Astrocyte (in vitro differentiated cells and primary cell): ENCODE measurements around the gene PYGB. TPM values are rescaled to one million over a fixed set of nuclear protein-coding genes. Genes with fewer than 3 reads are reported as not detected.

Experiments
- DNase-seq: peaks from one replicate; pipeline ENCODE4 v3.0.0-alpha.2; 2010; ENCODE audit warnings: low read depth
- FAIRE-seq: peaks from 2 replicates; lab custom pipeline; 2011; peaks lifted over from hg19 to GRCh38; lab: Jason Lieb, UNC
- H2AFZ ChIP-seq: 2 replicates; pipeline ENCODE4 v1.6.0; 2012; ENCODE audit warnings: low read depth, low read length, inconsistent platforms
- H3K27ac ChIP-seq: 2 replicates; pipeline ENCODE4 v1.5.1; 2011; ENCODE audit warnings: low read depth, low read length, inconsistent platforms
- H3K27me3 ChIP-seq: 2 replicates; pipeline ENCODE4 v1.6.0; 2011; ENCODE audit warnings: low read length, inconsistent platforms; ENCODE audit not compliant: insufficient read depth
- H3K36me3 ChIP-seq: 2 replicates; pipeline ENCODE4 v1.5.1; 2011; ENCODE audit warnings: low read length, inconsistent platforms; ENCODE audit not compliant: insufficient read depth
- H3K4me1 ChIP-seq: 2 replicates; pipeline ENCODE4 v1.5.1; 2011; ENCODE audit warnings: low read length, inconsistent platforms; ENCODE audit not compliant: insufficient read depth
- H3K4me2 ChIP-seq: 2 replicates; pipeline ENCODE4 v1.6.0; 2012; ENCODE audit warnings: low read length, inconsistent platforms
- H3K4me3 ChIP-seq: 2 replicates; pipeline ENCODE4 v1.5.1; 2011; ENCODE audit warnings: low read depth, mild to moderate bottlenecking, low read length, inconsistent platforms; ENCODE audit not compliant: insufficient read depth
- H3K79me2 ChIP-seq: 2 replicates; pipeline ENCODE4 v1.6.0; 2012; ENCODE audit warnings: mild to moderate bottlenecking, low read length, inconsistent platforms; ENCODE audit not compliant: insufficient read depth
- H3K9ac ChIP-seq: 2 replicates; pipeline ENCODE4 v1.6.0; 2012; ENCODE audit warnings: mild to moderate bottlenecking, low read length, inconsistent platforms
- H3K9me3 ChIP-seq: 2 replicates; pipeline ENCODE4 v1.5.1; 2012; ENCODE audit warnings: low read depth, mild to moderate bottlenecking, low read length, inconsistent platforms; ENCODE audit not compliant: insufficient read depth
- H4K20me1 ChIP-seq: 2 replicates; pipeline ENCODE4 v1.6.0; 2012; ENCODE audit warnings: low read length, inconsistent platforms; ENCODE audit not compliant: insufficient read depth
- H3K27ac Mint-ChIP-seq: one replicate; pipeline ENCODE4 v1.8.0; 2021; ENCODE audit warnings: mild to moderate bottlenecking, mixed read lengths; ENCODE audit not compliant: unreplicated experiment
- H3K27me3 Mint-ChIP-seq: one replicate; pipeline ENCODE4 v1.8.0; 2021; ENCODE audit warnings: low read depth, mixed read lengths; ENCODE audit not compliant: unreplicated experiment
- H3K36me3 Mint-ChIP-seq: one replicate; pipeline ENCODE4 v1.8.0; 2021; ENCODE audit warnings: low read depth, mixed read lengths; ENCODE audit not compliant: unreplicated experiment
- H3K4me1 Mint-ChIP-seq: one replicate; pipeline ENCODE4 v1.8.0; 2021; ENCODE audit warnings: low read depth, mixed read lengths; ENCODE audit not compliant: unreplicated experiment
- H3K4me3 Mint-ChIP-seq: one replicate; pipeline ENCODE4 v1.8.0; 2021; ENCODE audit warnings: mild to moderate bottlenecking, moderate library complexity, mixed read lengths; ENCODE audit not compliant: unreplicated experiment
- H3K9me3 Mint-ChIP-seq: one replicate; pipeline ENCODE4 v1.8.0; 2021; ENCODE audit warnings: mild to moderate bottlenecking, mixed read lengths; ENCODE audit not compliant: unreplicated experiment
- EZH2 ChIP-seq: IDR thresholded peaks from 2 replicates; pipeline ENCODE4 v1.6.1; 2012; ENCODE audit warnings: mild to moderate bottlenecking, low read length, inconsistent platforms; ENCODE audit not compliant: insufficient read depth
- total RNA-seq: library from RNA; stranded (reverse); gene quantifications from 2 replicates; pipeline ENCODE4 v1.2.1, GENCODE V29; 2021
- TF ChIP-seq, protein P1 (sequence below): IDR thresholded peaks from 2 replicates; pipeline ENCODE4 v1.5.1; 2011; ENCODE audit warnings: low read depth, mild to moderate bottlenecking, inconsistent platforms, low read length, moderate library complexity; ENCODE audit not compliant: insufficient read depth

Gene PYGB
- total RNA-seq, 1 donor from 2014 or later = 206 TPM

DNA sequence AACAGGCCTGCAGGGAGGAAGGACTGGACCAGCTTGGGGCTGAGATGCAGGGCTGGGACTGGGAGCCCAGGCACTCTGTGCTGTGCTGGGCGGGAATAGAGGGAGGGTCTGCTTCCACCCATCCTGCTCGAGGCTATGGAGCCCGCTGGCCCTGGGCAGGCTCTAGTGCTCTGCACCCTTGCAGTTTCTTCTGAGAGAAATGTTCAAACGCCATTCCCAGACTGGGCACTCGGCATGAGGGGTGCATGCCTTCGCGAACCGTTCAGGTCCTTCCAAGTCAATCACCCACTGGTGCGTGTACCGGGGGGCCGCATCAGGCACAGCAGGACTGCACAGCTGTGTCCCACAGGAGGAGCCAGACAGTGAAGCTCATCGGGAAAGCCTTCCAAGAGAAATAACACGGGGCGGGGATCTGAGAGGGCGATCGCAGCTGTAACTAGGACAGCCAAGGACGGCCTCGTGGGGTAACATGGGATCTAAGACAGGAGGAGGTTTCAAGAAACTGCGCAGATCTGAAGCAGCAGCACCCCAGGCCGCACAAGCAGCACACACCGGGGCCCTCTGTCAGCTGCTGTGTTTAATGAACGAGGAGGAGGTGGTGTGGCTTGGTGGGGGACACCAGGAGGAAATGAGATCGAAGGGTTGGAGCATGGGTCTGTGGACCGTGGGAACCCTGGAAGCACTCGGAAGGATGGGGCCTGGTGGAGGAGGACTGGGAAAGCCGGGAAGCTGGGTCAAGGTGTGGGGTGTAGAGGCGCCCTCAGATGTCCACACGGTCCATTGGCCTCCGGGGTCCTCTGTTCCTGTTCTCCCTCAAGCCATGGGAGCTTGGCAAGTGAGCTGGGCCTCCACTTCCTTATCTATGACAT is 26.1 kb upstream of the PYGB start:
- Histone ChIP-seq H3K36me3 (peaks cover 2% of the 10 kb centered on the region), H3K4me3 (no peak overlapping the region), H4K20me1 (no peaks in the 10 kb centered on the region), H3K9me3 (no peaks in the 10 kb centered on the region), H3K9ac (peak overlapping the region; percentile 12), H2AFZ (no peak overlapping the region), H3K4me2 (no peak overlapping the region), H3K27me3 (no peaks in the 10 kb centered on the region), H3K27ac (peak overlapping the region; percentile 88), H3K79me2 (no peaks in the 10 kb centered on the region), H3K4me1 (peaks cover 34% of the 10 kb centered on the region)
- Mint-ChIP-seq H3K4me3 (no peak overlapping the region), H3K27me3 (no peaks in the 10 kb centered on the region), H3K4me1 (peaks cover 21% of the 10 kb centered on the region), H3K36me3 (peaks cover 9% of the 10 kb centered on the region), H3K27ac (peak overlapping the region; percentile 82), H3K9me3 (no peaks in the 10 kb centered on the region)
- FAIRE-seq (no peak), DNase-seq (no peak)
- TF ChIP-seq, protein P1, sequence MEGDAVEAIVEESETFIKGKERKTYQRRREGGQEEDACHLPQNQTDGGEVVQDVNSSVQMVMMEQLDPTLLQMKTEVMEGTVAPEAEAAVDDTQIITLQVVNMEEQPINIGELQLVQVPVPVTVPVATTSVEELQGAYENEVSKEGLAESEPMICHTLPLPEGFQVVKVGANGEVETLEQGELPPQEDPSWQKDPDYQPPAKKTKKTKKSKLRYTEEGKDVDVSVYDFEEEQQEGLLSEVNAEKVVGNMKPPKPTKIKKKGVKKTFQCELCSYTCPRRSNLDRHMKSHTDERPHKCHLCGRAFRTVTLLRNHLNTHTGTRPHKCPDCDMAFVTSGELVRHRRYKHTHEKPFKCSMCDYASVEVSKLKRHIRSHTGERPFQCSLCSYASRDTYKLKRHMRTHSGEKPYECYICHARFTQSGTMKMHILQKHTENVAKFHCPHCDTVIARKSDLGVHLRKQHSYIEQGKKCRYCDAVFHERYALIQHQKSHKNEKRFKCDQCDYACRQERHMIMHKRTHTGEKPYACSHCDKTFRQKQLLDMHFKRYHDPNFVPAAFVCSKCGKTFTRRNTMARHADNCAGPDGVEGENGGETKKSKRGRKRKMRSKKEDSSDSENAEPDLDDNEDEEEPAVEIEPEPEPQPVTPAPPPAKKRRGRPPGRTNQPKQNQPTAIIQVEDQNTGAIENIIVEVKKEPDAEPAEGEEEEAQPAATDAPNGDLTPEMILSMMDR = no peak
- TF ChIP-seq EZH2 = no peak

DNA sequence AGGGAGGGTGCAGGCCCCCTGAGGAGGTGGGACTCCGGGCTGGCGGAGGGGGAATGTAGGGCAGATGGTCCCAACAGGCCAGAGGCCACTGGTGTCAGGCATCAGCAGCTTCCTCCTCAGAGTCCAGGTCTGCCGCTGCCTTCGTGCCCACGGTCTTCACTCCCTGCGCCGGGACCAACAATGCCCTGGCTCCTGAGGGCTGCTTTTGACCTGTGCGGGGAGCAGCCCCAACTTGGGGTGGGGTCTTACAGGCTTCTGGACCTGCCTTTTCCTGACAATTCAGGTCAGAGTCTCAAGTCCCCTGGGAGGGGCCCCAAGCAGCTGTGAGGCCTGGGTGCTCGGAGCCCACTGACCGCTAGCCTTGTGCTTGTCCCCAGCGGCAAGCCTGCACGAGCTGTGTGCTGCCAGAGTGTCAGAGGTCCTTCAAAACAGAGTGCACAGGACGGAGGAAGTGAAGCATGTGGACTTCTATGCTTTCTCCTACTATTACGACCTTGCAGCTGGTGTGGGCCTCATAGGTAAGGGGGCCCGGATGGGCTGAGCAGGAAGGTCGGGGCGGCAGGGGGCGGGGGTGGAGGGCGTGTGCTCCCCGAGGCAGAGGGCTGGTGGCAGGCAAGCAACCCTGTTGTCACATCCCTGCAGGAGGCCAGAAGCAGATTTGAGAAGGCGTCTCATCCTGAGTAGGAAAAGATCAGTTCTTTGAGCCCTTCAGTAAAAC is 25.3 kb upstream of the PYGB start:
- no peaks in the 10 kb centered on the region for H3K27me3 ChIP-seq
- H3K9me3 ChIP-seq = no peaks in the 10 kb centered on the region
- no peak overlapping the region for H2AFZ ChIP-seq
- no peak overlapping the region for H3K4me3 ChIP-seq
- no peak for TF ChIP-seq EZH2
- TF ChIP-seq, protein P1 = no peak
- H3K9me3 Mint-ChIP-seq = no peaks in the 10 kb centered on the region
- H4K20me1 ChIP-seq = no peaks in the 10 kb centered on the region
- FAIRE-seq (no peak), DNase-seq (no peak)
- peak overlapping the region; percentile 95 for H3K27ac Mint-ChIP-seq
- peak overlapping the region; percentile 88 for H3K27ac ChIP-seq
- peak overlapping the region; percentile 56 for H3K4me2 ChIP-seq
- H3K9ac ChIP-seq = peak overlapping the region; percentile 38
- no peaks in the 10 kb centered on the region for H3K27me3 Mint-ChIP-seq
- no peaks in the 10 kb centered on the region for H3K79me2 ChIP-seq
- H3K36me3 Mint-ChIP-seq = peaks cover 9% of the 10 kb centered on the region
- peaks cover 42% of the 10 kb centered on the region for H3K4me1 ChIP-seq
- H3K36me3 ChIP-seq = peaks cover 2% of the 10 kb centered on the region
- H3K4me3 Mint-ChIP-seq = no peak overlapping the region
- peaks cover 26% of the 10 kb centered on the region for H3K4me1 Mint-ChIP-seq
